CD4-positive, alpha-beta T cell (primary cell): Measurements from ENCODE around the gene ZNF813. TPM values are rescaled to one million over a fixed set of nuclear protein-coding genes. Genes with fewer than 3 reads are reported as not detected.
A peak's percentile ranks its signal among the peaks of the same experiment; 100 is the strongest.

Experiments used
- ATAC-seq: fragments of 200-7000 bp; cut with Tn5 transposase; one replicate; pipeline ENCODE4 v1.10.0; 2022; ENCODE audit warnings: mild to moderate bottlenecking; ENCODE audit not compliant: poor library complexity
- CTCF ChIA-PET: fragments of 350-600 bp; sonication (Branson Sonifier 250); formaldehyde crosslinking; loops from one replicate; lab custom pipeline; 2021; ENCODE audit warnings: antibody characterized with exemption, inconsistent platforms; lab: Charles Lee
- POLR2A ChIA-PET: fragments of 350-600 bp; sonication (Branson Sonifier 250); formaldehyde crosslinking; loops from one replicate; lab custom pipeline; 2021; ENCODE audit warnings: antibody characterized with exemption, inconsistent platforms; lab: Charles Lee
- DNase-seq, 14 experiments: peaks; one replicate each; pipeline ENCODE4 v3.0.0-alpha.2; 2013 to 2020; ENCODE audit warnings: mixed read lengths in 2 of 14
- H3K27ac ChIP-seq, 2 donors: one replicate each; pipeline versions ENCODE4 v1.5.1 to v1.7.0; 2013; ENCODE audit warnings: low read length in 2 of 2, low read depth in 1 of 2, mild to moderate bottlenecking in 1 of 2
- H3K27me3 ChIP-seq, 2 experiments: 1 replicate in 1 of 2; 2 replicates in 1 of 2; pipeline versions ENCODE4 v1.6.1 to v1.7.0; 2013; ENCODE audit warnings: low read length in 2 of 2, control low read depth in 1 of 2, mild to moderate bottlenecking in 1 of 2, moderate library complexity in 1 of 2; ENCODE audit not compliant: insufficient read depth in 2 of 2, control insufficient read depth in 1 of 2
- H3K36me3 ChIP-seq: one replicate; pipeline ENCODE4 v1.6.1; 2013; ENCODE audit warnings: low read length, control low read depth; ENCODE audit not compliant: insufficient read depth
- H3K4me1 ChIP-seq: one replicate; pipeline ENCODE4 v1.6.1; 2013; ENCODE audit warnings: low read length, control low read depth; ENCODE audit not compliant: insufficient read depth
- H3K4me3 ChIP-seq: one replicate; pipeline ENCODE4 v1.5.1; 2013; ENCODE audit warnings: mild to moderate bottlenecking, low read length, moderate library complexity
- H3K9me3 ChIP-seq, 2 experiments: 1 replicate in 1 of 2; 2 replicates in 1 of 2; pipeline versions ENCODE4 v1.6.1 to v1.7.0; 2013; ENCODE audit warnings: low read length in 2 of 2, mild to moderate bottlenecking in 2 of 2, control low read depth in 1 of 2, moderate library complexity in 1 of 2; ENCODE audit not compliant: control insufficient read depth in 1 of 2, insufficient read depth in 1 of 2
- H3K27ac Mint-ChIP-seq: one replicate; pipeline ENCODE4 v1.8.0; 2020; ENCODE audit warnings: mixed read lengths
- H3K27me3 Mint-ChIP-seq: one replicate; pipeline ENCODE4 v1.8.0; 2021; ENCODE audit warnings: mixed read lengths
- H3K36me3 Mint-ChIP-seq: one replicate; pipeline ENCODE4 v1.8.0; 2021; ENCODE audit warnings: low read depth, mixed read lengths
- H3K4me1 Mint-ChIP-seq: one replicate; pipeline ENCODE4 v1.8.0; 2021; ENCODE audit warnings: low read depth, mixed read lengths
- H3K4me3 Mint-ChIP-seq: one replicate; pipeline ENCODE4 v1.8.0; 2020; ENCODE audit warnings: mild to moderate bottlenecking, mixed read lengths
- H3K9me3 Mint-ChIP-seq: one replicate; pipeline ENCODE4 v1.8.0; 2020; ENCODE audit warnings: mixed read lengths
- CTCF ChIP-seq: fragments of 200-600 bp; IDR thresholded peaks from one replicate; pipeline ENCODE4 v1.8.0; 2022; ENCODE audit warnings: antibody characterized with exemption, mild to moderate bottlenecking
- intact Hi-C, 2 experiments: fragments of 100-400 bp; cut with DNase I in 1 of 2; cut with micrococcal nuclease in 1 of 2; formaldehyde crosslinking; loops; one replicate each; pipeline versions ENCODE4 v1.15.1 to v1.9.0; 2023 to 2025; cut with DNase I, micrococcal nuclease
- total RNA-seq, 174 experiments: library from RNA in 2 of 174; stranded (reverse) in 2 of 174; gene quantifications; one replicate each; pipeline ENCODE4 v1.2.3 and lab custom pipeline; 2021 to 2026

Gene ZNF813
- total RNA-seq, 2 experiments from 2014 or later: 2.0 to 2.7 TPM

- POLR2A ChIA-PET: interaction anchor here (1.4 to 2.5 kb wide), 2 partner anchors 16 to 18 kb away, joined by 7 to 21 read pairs; no protein-coding TSS in a partner anchor
- H3K27me3 ChIP-seq: no peaks in the 10 kb centered on the region
Measured at GRCh38 chr19:53537121-53537520, 69.6 kb downstream of the ZNF813 start.

GRCh38 chr19:53537521-53538377 is 70.2 kb downstream of the ZNF813 start, which contains the start of gene ZNF331:
ZNF331 (plus strand) TSS chr19:53538145; CDS start chr19:53569377, 31,232 bp downstream.
- H3K36me3 ChIP-seq: peaks cover 27% of the 10 kb centered on the region
- intact Hi-C loops: loop anchor here (1.0 to 5.0 kb wide), 3 partner anchors 17 to 655 kb away; partner anchors contain the start of gene TSEN34 (in 1 of the 2)
- no peak for TF ChIP-seq CTCF
- peak; percentile 77 to 97 (median 88) for DNase-seq
- H3K27ac ChIP-seq: peak within 1 kb of the TSS; percentile 89 to 95
- H3K27ac Mint-ChIP-seq: peak within 1 kb of the TSS; percentile 98
- ATAC-seq: peak; percentile 74
- peaks cover 0 to 37% of the 10 kb centered on the region in 2 experiments for H3K9me3 ChIP-seq
- H3K27me3 ChIP-seq: no peaks in the 10 kb centered on the region
- no peaks in the 10 kb centered on the region for H3K9me3 Mint-ChIP-seq
- H3K27me3 Mint-ChIP-seq: peaks cover 9% of the 10 kb centered on the region
- peak within 1 kb of the TSS; percentile 98 for H3K4me3 Mint-ChIP-seq
- ChIA-PET POLR2A (interaction anchor here (1.4 to 2.5 kb wide), 2 partner anchors 17 kb away, joined by 7 to 21 read pairs; no protein-coding TSS in a partner anchor), CTCF (interaction anchor here (1.7 kb wide), 1 partner anchor 17 kb away, joined by 5 read pairs; no protein-coding TSS in a partner anchor)
- peak within 1 kb of the TSS; percentile 91 for H3K4me3 ChIP-seq
- peaks cover 21% of the 10 kb centered on the region for H3K4me1 ChIP-seq
- H3K36me3 Mint-ChIP-seq: peaks cover 87% of the 10 kb centered on the region
- H3K4me1 Mint-ChIP-seq: peaks cover 44% of the 10 kb centered on the region

More at GRCh38 chr19:53537121-53537520, 69.6 kb downstream of the ZNF813 start:
- peaks cover 0 to 35% of the 10 kb centered on the region in 2 experiments for H3K9me3 ChIP-seq
- intact Hi-C loops: loop anchor here (2.0 to 5.0 kb wide), 2 partner anchors 16 to 655 kb away; partner anchors contain the start of gene TSEN34 (in 1 of the 2)
- peak overlapping the region; percentile 91 for H3K4me3 ChIP-seq
- peaks cover 21% of the 10 kb centered on the region for H3K36me3 ChIP-seq
- H3K9me3 Mint-ChIP-seq: no peaks in the 10 kb centered on the region
- peaks cover 38% of the 10 kb centered on the region for H3K4me1 Mint-ChIP-seq
- ATAC-seq: peak; percentile 20
- peak in 4 of 14 experiments; percentile 40 to 62 (median 54) for DNase-seq
- peak overlapping the region; percentile 98 for H3K27ac Mint-ChIP-seq
- H3K4me1 ChIP-seq: peaks cover 21% of the 10 kb centered on the region
- peak overlapping the region; percentile 98 for H3K4me3 Mint-ChIP-seq
- CTCF ChIA-PET: interaction anchor here (1.7 kb wide), 1 partner anchor 18 kb away, joined by 5 read pairs; no protein-coding TSS in a partner anchor
- H3K27me3 Mint-ChIP-seq: peaks cover 9% of the 10 kb centered on the region
- H3K27ac ChIP-seq: peak overlapping the region; percentile 88 to 89
- TF ChIP-seq CTCF: no peak
- H3K36me3 Mint-ChIP-seq: peaks cover 80% of the 10 kb centered on the region

- ATAC-seq (peak; percentile 7), DNase-seq (peak in 3 of 14 experiments; percentile 30 to 55 (median 51))
- no peaks in the 10 kb centered on the region for H3K27me3 ChIP-seq
- no peak for TF ChIP-seq CTCF
- peaks cover 0 to 44% of the 10 kb centered on the region in 2 experiments for H3K9me3 ChIP-seq
- ChIA-PET CTCF (interaction anchor here (1.7 kb wide), 1 partner anchor 16 kb away, joined by 5 read pairs; no protein-coding TSS in a partner anchor), POLR2A (interaction anchor here (1.0 to 2.5 kb wide), 3 partner anchors 15 to 18 kb away, joined by 4 to 21 read pairs (median 7); no protein-coding TSS in a partner anchor)
- H3K9me3 Mint-ChIP-seq: no peaks in the 10 kb centered on the region
- H3K27ac ChIP-seq: peak overlapping the region; percentile 89 to 95
- H3K27ac Mint-ChIP-seq: peak overlapping the region; percentile 98
- H3K36me3 Mint-ChIP-seq: peaks cover 85% of the 10 kb centered on the region
- H3K4me3 Mint-ChIP-seq: peak overlapping the region; percentile 98
- intact Hi-C loops: loop anchor here (1.0 to 5.0 kb wide), 3 partner anchors 11 to 654 kb away; partner anchors contain the start of gene TSEN34 (in 1 of the 2)
- peaks cover 9% of the 10 kb centered on the region for H3K27me3 Mint-ChIP-seq
- peaks cover 21% of the 10 kb centered on the region for H3K4me1 ChIP-seq
- peak overlapping the region; percentile 91 for H3K4me3 ChIP-seq
- H3K4me1 Mint-ChIP-seq: peaks cover 44% of the 10 kb centered on the region
- peaks cover 30% of the 10 kb centered on the region for H3K36me3 ChIP-seq
Measured at GRCh38 chr19:53538378-53539109, 71.0 kb downstream of the ZNF813 start.
